ENCODE results near the gene DDAH2.

The DDAH2 gene

GRCh38 chr6:31686483-31686882 is 42.6 kb downstream of the DDAH2 start:
- no peak for TF ChIP-seq YY1 (IDR thresholded peaks at IDR 0.05; ENCODE audit: low read depth)
- no peak for TF ChIP-seq USF1 (IDR thresholded peaks at IDR 0.05)
- no peak for TF ChIP-seq TEAD4 (IDR thresholded peaks at IDR 0.05)
- no peak for TF ChIP-seq NFIC (IDR thresholded peaks at IDR 0.05)
- no peak for TF ChIP-seq EP300 (IDR thresholded peaks at IDR 0.05; ENCODE audit: borderline replicate concordance)
- TF ChIP-seq TAF1 (IDR thresholded peaks at IDR 0.05; ENCODE audit: low read depth), result no peak
- TF ChIP-seq TCF12 (IDR thresholded peaks at IDR 0.05; ENCODE audit: low read depth), result no peak
- TF ChIP-seq FOXM1 (IDR thresholded peaks at IDR 0.05; ENCODE audit: borderline replicate concordance, low read depth), result no peak
- no peak for TF ChIP-seq EGR1 (IDR thresholded peaks at IDR 0.05)
- no peak for TF ChIP-seq REST (IDR thresholded peaks at IDR 0.05; ENCODE audit: low read depth)
- TF ChIP-seq CEBPB (IDR thresholded peaks at IDR 0.05), result no peak
- TF ChIP-seq ZBTB7A (IDR thresholded peaks at IDR 0.05; ENCODE audit: low read depth), result no peak
- TF ChIP-seq MAX (IDR thresholded peaks at IDR 0.05), result no peak
- no peak for TF ChIP-seq RAD21 (IDR thresholded peaks at IDR 0.05; ENCODE audit: low read depth)

- TF ChIP-seq YY1 (IDR thresholded peaks at IDR 0.05; ENCODE audit: low read depth), result no peak
- no peak for TF ChIP-seq ZBTB7A (IDR thresholded peaks at IDR 0.05; ENCODE audit: low read depth)
- no peak for TF ChIP-seq EGR1 (IDR thresholded peaks at IDR 0.05)
- TF ChIP-seq TAF1 (IDR thresholded peaks at IDR 0.05; ENCODE audit: low read depth), result no peak
- TF ChIP-seq REST (IDR thresholded peaks at IDR 0.05; ENCODE audit: low read depth), result no peak
- no peak for TF ChIP-seq MAX (IDR thresholded peaks at IDR 0.05)
- TF ChIP-seq TCF12 (IDR thresholded peaks at IDR 0.05; ENCODE audit: low read depth), result no peak
- TF ChIP-seq RAD21 (IDR thresholded peaks at IDR 0.05; ENCODE audit: low read depth), result no peak
- TF ChIP-seq CREB1 (IDR thresholded peaks at IDR 0.05; ENCODE audit: low read depth), result no peak
- TF ChIP-seq FOXM1 (IDR thresholded peaks at IDR 0.05; ENCODE audit: borderline replicate concordance, low read depth), result no peak
- TF ChIP-seq NFIC (IDR thresholded peaks at IDR 0.05), result no peak
- no peak for TF ChIP-seq USF1 (IDR thresholded peaks at IDR 0.05)
- TF ChIP-seq CEBPB (IDR thresholded peaks at IDR 0.05), result no peak
- no peak for TF ChIP-seq TEAD4 (IDR thresholded peaks at IDR 0.05)
Measured at GRCh38 chr6:31683591-31683990, 45.5 kb downstream of the DDAH2 start.

GRCh38 chr6:31681135-31681671 is 47.9 kb downstream of the DDAH2 start:
- peak; percentile 24; the same call in 1 of the 2 replicates for TF ChIP-seq MAX (IDR thresholded peaks at IDR 0.05)
- TF ChIP-seq USF1 (IDR thresholded peaks at IDR 0.05), result no peak
- peak; percentile 49; the same call in 1 of the 2 replicates for TF ChIP-seq TCF12 (IDR thresholded peaks at IDR 0.05; ENCODE audit: low read depth)
- TF ChIP-seq RAD21 (IDR thresholded peaks at IDR 0.05; ENCODE audit: low read depth), result no peak; the same call in 1 of the 2 replicates
- TF ChIP-seq REST (IDR thresholded peaks at IDR 0.05; ENCODE audit: low read depth), result no peak
- TF ChIP-seq NFIC (IDR thresholded peaks at IDR 0.05), result peak; percentile 37
- TF ChIP-seq FOXM1 (IDR thresholded peaks at IDR 0.05; ENCODE audit: borderline replicate concordance, low read depth), result no peak
- TF ChIP-seq EP300 (IDR thresholded peaks at IDR 0.05; ENCODE audit: borderline replicate concordance), result 0 out of 2 replicates have a peak, but pooled peaks have one; percentile 29
- TF ChIP-seq CEBPB (IDR thresholded peaks at IDR 0.05), result no peak
- TF ChIP-seq EGR1 (IDR thresholded peaks at IDR 0.05), result no peak
- TF ChIP-seq TAF1 (IDR thresholded peaks at IDR 0.05; ENCODE audit: low read depth), result 0 out of 2 replicates have a peak, but pooled peaks have one; percentile 23
- peak; percentile 16; the same call in 1 of the 2 replicates for TF ChIP-seq YY1 (IDR thresholded peaks at IDR 0.05; ENCODE audit: low read depth)
- peak; percentile 10; the same call in 1 of the 2 replicates for TF ChIP-seq TEAD4 (IDR thresholded peaks at IDR 0.05)
- TF ChIP-seq CREB1 (IDR thresholded peaks at IDR 0.05; ENCODE audit: low read depth), result no peak
- no peak; the same call in 1 of the 2 replicates for TF ChIP-seq ZBTB7A (IDR thresholded peaks at IDR 0.05; ENCODE audit: low read depth)

Data from Ishikawa (cell line).